ENCODE measurements around the gene ACOX3.

ACOX3 gene

DNA sequence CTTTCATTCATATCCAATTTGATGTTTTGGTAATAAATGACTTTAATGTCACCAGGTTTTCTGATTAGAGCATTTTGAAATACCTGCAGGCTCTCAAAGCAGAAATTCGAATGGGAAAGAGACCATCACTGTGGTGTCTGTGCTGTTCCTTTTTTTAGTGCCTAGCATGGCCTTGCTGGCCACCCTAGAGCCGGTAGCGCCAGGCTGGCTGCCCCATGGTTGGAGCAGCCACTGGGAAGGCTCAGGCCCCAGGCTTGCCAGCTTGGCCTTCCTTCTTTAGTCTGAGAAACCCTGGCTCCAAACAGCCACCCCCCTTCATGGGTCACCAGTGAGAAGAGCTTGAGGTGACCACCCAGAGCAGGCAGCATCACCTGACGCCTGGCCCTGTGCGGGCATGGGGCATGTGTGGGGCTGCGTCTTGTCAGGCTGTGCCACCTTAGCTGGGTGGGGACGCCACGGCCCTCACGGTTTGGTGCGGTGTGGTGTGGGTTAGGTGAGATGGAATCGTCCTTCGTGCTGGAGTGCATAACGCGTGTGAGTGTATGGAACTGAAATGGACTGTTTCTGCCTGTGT is 30.0 kb upstream of the ACOX3 start:
- Histone ChIP-seq H4K20me1 (ENCODE audit: insufficient read depth, low read length) (no peaks in the 10 kb centered on the region), H3K27me3 (ENCODE audit: insufficient read depth, low read length) (no peaks in the 10 kb centered on the region), H3K4me2 (ENCODE audit: low read length) (no peak overlapping the region), H3F3A (ENCODE audit: insufficient read depth, low read length) (no peaks in the 10 kb centered on the region), H3K9me3 (ENCODE audit: low read length) (no peaks in the 10 kb centered on the region), H3K27ac (ENCODE audit: low read depth, low read length, poor library complexity, severe bottlenecking) (no peak overlapping the region), H3K4me3 (ENCODE audit: low read depth, low read length, poor library complexity, severe bottlenecking) (no peak overlapping the region), H3K9me2 (ENCODE audit: low read depth, low read length) (no peaks in the 10 kb centered on the region), H3K36me3 (ENCODE audit: insufficient read depth, low read length) (peaks cover 15% of the 10 kb centered on the region), H3K4me1 (ENCODE audit: insufficient read depth, low read length, severe bottlenecking) (no peaks in the 10 kb centered on the region), H2AFZ (ENCODE audit: low read length) (no peak overlapping the region), H3K9ac (ENCODE audit: low read length) (no peak overlapping the region), H3K79me2 (ENCODE audit: insufficient read depth, low read length) (no peaks in the 10 kb centered on the region)
- no peak for TF ChIP-seq EZH2 (IDR thresholded peaks at IDR 0.05; ENCODE audit: borderline replicate concordance, low read length)
- TF ChIP-seq, protein P1, sequence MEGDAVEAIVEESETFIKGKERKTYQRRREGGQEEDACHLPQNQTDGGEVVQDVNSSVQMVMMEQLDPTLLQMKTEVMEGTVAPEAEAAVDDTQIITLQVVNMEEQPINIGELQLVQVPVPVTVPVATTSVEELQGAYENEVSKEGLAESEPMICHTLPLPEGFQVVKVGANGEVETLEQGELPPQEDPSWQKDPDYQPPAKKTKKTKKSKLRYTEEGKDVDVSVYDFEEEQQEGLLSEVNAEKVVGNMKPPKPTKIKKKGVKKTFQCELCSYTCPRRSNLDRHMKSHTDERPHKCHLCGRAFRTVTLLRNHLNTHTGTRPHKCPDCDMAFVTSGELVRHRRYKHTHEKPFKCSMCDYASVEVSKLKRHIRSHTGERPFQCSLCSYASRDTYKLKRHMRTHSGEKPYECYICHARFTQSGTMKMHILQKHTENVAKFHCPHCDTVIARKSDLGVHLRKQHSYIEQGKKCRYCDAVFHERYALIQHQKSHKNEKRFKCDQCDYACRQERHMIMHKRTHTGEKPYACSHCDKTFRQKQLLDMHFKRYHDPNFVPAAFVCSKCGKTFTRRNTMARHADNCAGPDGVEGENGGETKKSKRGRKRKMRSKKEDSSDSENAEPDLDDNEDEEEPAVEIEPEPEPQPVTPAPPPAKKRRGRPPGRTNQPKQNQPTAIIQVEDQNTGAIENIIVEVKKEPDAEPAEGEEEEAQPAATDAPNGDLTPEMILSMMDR (IDR thresholded peaks at IDR 0.05; ENCODE audit: low read length), result no peak

DNA sequence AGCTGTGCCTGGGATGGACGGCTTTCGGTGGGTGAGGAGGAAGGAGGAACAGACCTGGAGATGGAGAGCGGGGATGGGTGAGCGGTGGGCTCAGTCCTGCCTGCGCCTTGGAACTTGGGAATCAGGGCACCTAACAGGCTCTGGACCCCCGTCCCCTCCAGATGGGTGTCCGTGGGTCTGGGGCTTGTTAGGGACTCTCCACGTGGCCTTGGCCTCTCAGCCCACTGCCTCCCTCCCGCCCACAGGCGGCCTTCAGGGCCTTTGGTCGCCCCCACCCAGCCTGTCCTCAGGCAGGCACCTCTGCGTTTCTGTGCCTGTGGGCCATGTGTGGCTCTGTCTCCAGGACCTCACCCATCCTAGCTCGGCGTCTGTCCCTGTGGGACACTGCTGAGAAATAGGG is 29.0 kb upstream of the ACOX3 start:
- H3K27ac ChIP-seq (ENCODE audit: low read depth, low read length, poor library complexity, severe bottlenecking), result no peak overlapping the region
- H3K9me3 ChIP-seq (ENCODE audit: low read length), result no peaks in the 10 kb centered on the region
- no peaks in the 10 kb centered on the region for H3K4me1 ChIP-seq (ENCODE audit: insufficient read depth, low read length, severe bottlenecking)
- no peak overlapping the region for H3K4me3 ChIP-seq (ENCODE audit: low read depth, low read length, poor library complexity, severe bottlenecking)
- H4K20me1 ChIP-seq (ENCODE audit: insufficient read depth, low read length), result no peaks in the 10 kb centered on the region
- no peaks in the 10 kb centered on the region for H3K9me2 ChIP-seq (ENCODE audit: low read depth, low read length)
- TF ChIP-seq EZH2 (IDR thresholded peaks at IDR 0.05; ENCODE audit: borderline replicate concordance, low read length), result no peak
- TF ChIP-seq, protein P1 (IDR thresholded peaks at IDR 0.05; ENCODE audit: low read length), result no peak
- no peaks in the 10 kb centered on the region for H3K27me3 ChIP-seq (ENCODE audit: insufficient read depth, low read length)
- peaks cover 18% of the 10 kb centered on the region for H3K36me3 ChIP-seq (ENCODE audit: insufficient read depth, low read length)
- H3K4me2 ChIP-seq (ENCODE audit: low read length), result no peak overlapping the region
- no peaks in the 10 kb centered on the region for H3F3A ChIP-seq (ENCODE audit: insufficient read depth, low read length)
- H3K9ac ChIP-seq (ENCODE audit: low read length), result no peak overlapping the region
- H3K79me2 ChIP-seq (ENCODE audit: insufficient read depth, low read length), result no peaks in the 10 kb centered on the region
- no peak overlapping the region for H2AFZ ChIP-seq (ENCODE audit: low read length)

DNA sequence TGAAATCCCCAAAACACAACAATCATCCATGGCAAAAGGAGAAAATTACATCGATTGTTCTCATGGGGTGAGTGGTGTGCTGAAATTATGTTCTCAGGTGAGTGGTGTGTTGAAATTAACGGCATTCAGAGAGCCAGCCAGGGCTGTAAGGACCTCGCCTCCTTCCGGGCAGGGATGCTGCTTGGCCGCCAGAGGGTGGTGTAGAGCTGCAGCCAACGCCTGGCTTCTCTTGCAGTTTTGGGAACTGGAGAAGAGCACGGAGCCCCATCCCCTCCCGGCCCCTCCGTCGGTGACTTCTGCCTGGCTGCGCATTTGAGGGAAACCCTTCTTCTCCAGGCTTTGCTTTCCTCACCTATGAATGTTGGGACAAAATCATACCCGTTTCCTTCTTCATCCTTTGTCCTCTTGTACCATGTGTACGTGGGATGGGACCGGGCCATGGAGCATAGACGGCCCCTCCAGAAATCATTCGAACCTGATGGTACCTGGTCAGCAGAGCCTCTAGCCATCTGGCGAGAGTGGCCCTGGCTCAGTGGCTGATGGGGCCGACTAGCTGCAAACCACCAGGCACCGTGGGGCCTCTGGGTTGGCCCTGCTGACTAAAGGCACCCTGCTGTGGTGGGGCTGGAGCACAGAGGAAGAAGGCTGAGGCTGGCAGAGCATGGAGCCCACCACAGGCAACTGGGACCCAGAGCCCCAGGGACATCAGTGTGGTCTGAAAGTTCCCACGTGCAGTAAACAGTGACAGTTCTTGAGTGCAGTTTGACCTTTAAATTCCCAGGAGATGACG is 28.4 kb upstream of the ACOX3 start:
- H3K27ac ChIP-seq (ENCODE audit: low read depth, low read length, poor library complexity, severe bottlenecking), result no peak overlapping the region
- H3K27me3 ChIP-seq (ENCODE audit: insufficient read depth, low read length), result no peaks in the 10 kb centered on the region
- no peak overlapping the region for H2AFZ ChIP-seq (ENCODE audit: low read length)
- H3K9ac ChIP-seq (ENCODE audit: low read length), result no peak overlapping the region
- H4K20me1 ChIP-seq (ENCODE audit: insufficient read depth, low read length), result no peaks in the 10 kb centered on the region
- no peak overlapping the region for H3K4me2 ChIP-seq (ENCODE audit: low read length)
- H3K9me3 ChIP-seq (ENCODE audit: low read length), result no peaks in the 10 kb centered on the region
- no peak overlapping the region for H3K4me3 ChIP-seq (ENCODE audit: low read depth, low read length, poor library complexity, severe bottlenecking)
- H3K9me2 ChIP-seq (ENCODE audit: low read depth, low read length), result no peaks in the 10 kb centered on the region
- H3K79me2 ChIP-seq (ENCODE audit: insufficient read depth, low read length), result no peaks in the 10 kb centered on the region
- no peaks in the 10 kb centered on the region for H3K4me1 ChIP-seq (ENCODE audit: insufficient read depth, low read length, severe bottlenecking)
- TF ChIP-seq EZH2 (IDR thresholded peaks at IDR 0.05; ENCODE audit: borderline replicate concordance, low read length), result no peak
- TF ChIP-seq, protein P1 (IDR thresholded peaks at IDR 0.05; ENCODE audit: low read length), result peak; percentile 73
- peaks cover 18% of the 10 kb centered on the region for H3K36me3 ChIP-seq (ENCODE audit: insufficient read depth, low read length)
- H3F3A ChIP-seq (ENCODE audit: insufficient read depth, low read length), result no peaks in the 10 kb centered on the region
